ENCODE measurements around the gene FAM3B.

DNA sequence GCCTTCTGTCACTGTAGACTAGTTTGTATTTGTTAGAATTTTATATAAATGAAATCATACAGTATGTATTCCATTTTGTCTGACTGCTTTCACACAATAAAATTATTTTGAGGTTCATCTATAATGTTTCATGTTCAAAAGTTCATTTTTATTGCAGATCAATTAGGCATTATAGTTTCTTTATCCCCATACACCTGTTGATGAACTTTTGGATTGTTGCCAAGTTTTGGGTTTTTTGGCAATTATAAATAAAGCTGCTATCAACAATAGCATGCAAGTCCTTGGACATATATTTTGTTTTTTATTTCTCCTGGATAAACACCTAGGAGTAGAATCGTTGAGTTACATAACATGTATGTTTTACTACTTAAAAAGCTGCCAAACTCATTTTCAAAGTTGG is 47.1 kb upstream of the FAM3B start:
- TF ChIP-seq TAF1 (IDR thresholded peaks at IDR 0.05; ENCODE audit: low read depth) = no peak
- TF ChIP-seq, protein P1, sequence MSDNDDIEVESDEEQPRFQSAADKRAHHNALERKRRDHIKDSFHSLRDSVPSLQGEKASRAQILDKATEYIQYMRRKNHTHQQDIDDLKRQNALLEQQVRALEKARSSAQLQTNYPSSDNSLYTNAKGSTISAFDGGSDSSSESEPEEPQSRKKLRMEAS (IDR thresholded peaks at IDR 0.05) = no peak
- TF ChIP-seq, protein P2, sequence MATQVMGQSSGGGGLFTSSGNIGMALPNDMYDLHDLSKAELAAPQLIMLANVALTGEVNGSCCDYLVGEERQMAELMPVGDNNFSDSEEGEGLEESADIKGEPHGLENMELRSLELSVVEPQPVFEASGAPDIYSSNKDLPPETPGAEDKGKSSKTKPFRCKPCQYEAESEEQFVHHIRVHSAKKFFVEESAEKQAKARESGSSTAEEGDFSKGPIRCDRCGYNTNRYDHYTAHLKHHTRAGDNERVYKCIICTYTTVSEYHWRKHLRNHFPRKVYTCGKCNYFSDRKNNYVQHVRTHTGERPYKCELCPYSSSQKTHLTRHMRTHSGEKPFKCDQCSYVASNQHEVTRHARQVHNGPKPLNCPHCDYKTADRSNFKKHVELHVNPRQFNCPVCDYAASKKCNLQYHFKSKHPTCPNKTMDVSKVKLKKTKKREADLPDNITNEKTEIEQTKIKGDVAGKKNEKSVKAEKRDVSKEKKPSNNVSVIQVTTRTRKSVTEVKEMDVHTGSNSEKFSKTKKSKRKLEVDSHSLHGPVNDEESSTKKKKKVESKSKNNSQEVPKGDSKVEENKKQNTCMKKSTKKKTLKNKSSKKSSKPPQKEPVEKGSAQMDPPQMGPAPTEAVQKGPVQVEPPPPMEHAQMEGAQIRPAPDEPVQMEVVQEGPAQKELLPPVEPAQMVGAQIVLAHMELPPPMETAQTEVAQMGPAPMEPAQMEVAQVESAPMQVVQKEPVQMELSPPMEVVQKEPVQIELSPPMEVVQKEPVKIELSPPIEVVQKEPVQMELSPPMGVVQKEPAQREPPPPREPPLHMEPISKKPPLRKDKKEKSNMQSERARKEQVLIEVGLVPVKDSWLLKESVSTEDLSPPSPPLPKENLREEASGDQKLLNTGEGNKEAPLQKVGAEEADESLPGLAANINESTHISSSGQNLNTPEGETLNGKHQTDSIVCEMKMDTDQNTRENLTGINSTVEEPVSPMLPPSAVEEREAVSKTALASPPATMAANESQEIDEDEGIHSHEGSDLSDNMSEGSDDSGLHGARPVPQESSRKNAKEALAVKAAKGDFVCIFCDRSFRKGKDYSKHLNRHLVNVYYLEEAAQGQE (IDR thresholded peaks at IDR 0.05; ENCODE audit: low read depth) = no peak
- TF ChIP-seq TEAD4 (IDR thresholded peaks at IDR 0.05) = no peak
- TF ChIP-seq ZBTB7A (IDR thresholded peaks at IDR 0.05; ENCODE audit: low read depth) = no peak
- peak; percentile 12; the same call in 1 of the 2 replicates for TF ChIP-seq NFIC (IDR thresholded peaks at IDR 0.05)
- TF ChIP-seq FOXM1 (IDR thresholded peaks at IDR 0.05; ENCODE audit: borderline replicate concordance, low read depth) = no peak
- TF ChIP-seq YY1 (IDR thresholded peaks at IDR 0.05; ENCODE audit: low read depth) = no peak
- no peak for TF ChIP-seq CREB1 (IDR thresholded peaks at IDR 0.05; ENCODE audit: low read depth)
- no peak for TF ChIP-seq CEBPB (IDR thresholded peaks at IDR 0.05)
- TF ChIP-seq RAD21 (IDR thresholded peaks at IDR 0.05; ENCODE audit: low read depth) = no peak
- no peak for TF ChIP-seq EP300 (IDR thresholded peaks at IDR 0.05; ENCODE audit: borderline replicate concordance)
- no peak for TF ChIP-seq EGR1 (IDR thresholded peaks at IDR 0.05)
- no peak for TF ChIP-seq TCF12 (IDR thresholded peaks at IDR 0.05; ENCODE audit: low read depth)
